Testis (tissue), 2 donors: Measurements from ENCODE around the gene CDC25C.

Experiments used
- POLR2A ChIP-seq: fragments of 450-650 bp; IDR thresholded peaks from one replicate; pipeline ENCODE4 v1.6.1; 2017; ENCODE audit warnings: antibody characterized with exemption, mild to moderate bottlenecking, moderate library complexity
- TF ChIP-seq, protein P1 (sequence below), 3 experiments: fragments of 450-650 bp in 2 of 3; fragments of 200-600 bp in 1 of 3; sonication (generic) in 1 of 3; IDR thresholded peaks; one replicate each; pipeline ENCODE4 v1.5.1; 2016 to 2019; ENCODE audit warnings: antibody characterized with exemption in 3 of 3, mild to moderate bottlenecking in 2 of 3, moderate library complexity in 1 of 3

DNA sequence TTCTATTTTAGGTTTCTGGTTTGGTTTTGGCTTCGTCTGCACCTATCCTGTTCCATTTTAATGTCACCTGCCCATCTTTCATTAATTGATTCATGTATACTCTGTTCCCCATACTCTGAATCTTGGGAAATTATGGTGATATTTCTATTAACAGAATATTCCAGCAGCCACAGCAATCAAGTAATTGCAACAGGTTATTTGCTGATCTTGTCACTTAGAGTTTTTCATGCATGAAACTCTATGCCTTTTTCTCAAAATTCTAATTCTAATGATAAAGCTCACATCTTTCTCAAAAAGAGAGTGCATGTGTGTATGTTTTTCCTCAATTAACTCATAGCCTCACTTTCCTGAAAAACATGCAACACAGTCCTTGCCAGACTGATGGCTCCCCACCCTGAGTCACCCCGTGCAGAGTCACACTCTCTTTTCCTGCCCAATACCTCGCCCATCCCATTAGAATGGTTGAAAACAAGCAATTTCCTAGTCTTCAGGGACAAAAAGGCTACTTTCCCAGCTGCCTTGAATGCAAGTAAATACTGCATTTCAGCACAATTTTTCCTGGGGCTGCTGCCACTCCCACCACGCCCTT, 72.8 kb downstream of the CDC25C start:
- TF ChIP-seq, protein P1, sequence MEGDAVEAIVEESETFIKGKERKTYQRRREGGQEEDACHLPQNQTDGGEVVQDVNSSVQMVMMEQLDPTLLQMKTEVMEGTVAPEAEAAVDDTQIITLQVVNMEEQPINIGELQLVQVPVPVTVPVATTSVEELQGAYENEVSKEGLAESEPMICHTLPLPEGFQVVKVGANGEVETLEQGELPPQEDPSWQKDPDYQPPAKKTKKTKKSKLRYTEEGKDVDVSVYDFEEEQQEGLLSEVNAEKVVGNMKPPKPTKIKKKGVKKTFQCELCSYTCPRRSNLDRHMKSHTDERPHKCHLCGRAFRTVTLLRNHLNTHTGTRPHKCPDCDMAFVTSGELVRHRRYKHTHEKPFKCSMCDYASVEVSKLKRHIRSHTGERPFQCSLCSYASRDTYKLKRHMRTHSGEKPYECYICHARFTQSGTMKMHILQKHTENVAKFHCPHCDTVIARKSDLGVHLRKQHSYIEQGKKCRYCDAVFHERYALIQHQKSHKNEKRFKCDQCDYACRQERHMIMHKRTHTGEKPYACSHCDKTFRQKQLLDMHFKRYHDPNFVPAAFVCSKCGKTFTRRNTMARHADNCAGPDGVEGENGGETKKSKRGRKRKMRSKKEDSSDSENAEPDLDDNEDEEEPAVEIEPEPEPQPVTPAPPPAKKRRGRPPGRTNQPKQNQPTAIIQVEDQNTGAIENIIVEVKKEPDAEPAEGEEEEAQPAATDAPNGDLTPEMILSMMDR (IDR thresholded peaks at IDR 0.05): no peak
- TF ChIP-seq POLR2A: no peak
